GM12892 (cell line): ENCODE measurements around the gene KRTAP10-8.
"Not testable (repeated sequence)": the region's sequence is repeated elsewhere in the genome, so short reads cannot be mapped to it uniquely, and the experiment has no call there.

Source experiments
- POLR2AphosphoS5 ChIP-seq: IDR thresholded peaks from 2 replicates; pipeline ENCODE4 v1.6.1; 2011; ENCODE audit warnings: low read depth, low read length, control low read depth
- TAF1 ChIP-seq: IDR thresholded peaks from 2 replicates; pipeline ENCODE4 v1.6.1; 2011; ENCODE audit warnings: low read depth, mild to moderate bottlenecking, control low read depth, low read length, borderline replicate concordance

- not testable (repeated sequence) for TF ChIP-seq POLR2AphosphoS5, TAF1
Observed at GRCh38 chr21:44627181-44627822, 15.4 kb downstream of the KRTAP10-8 start.
